HG03108 (cell line): Measurements from ENCODE around the gene HOXC9.
"Not testable (repeated sequence)": the region's sequence is repeated elsewhere in the genome, so short reads cannot be mapped to it uniquely, and the experiment has no call there.

ENCODE experiments used
- ATAC-seq: cut with Tn5 transposase; IDR thresholded peaks from one replicate; pipeline ENCODE4 v1.9.1; 2021; ENCODE audit warnings: moderate library complexity; ENCODE audit not compliant: unreplicated experiment

HOXC9 gene

GRCh38 chr12:54036620-54037359 lies 36.8 kb downstream of the HOXC9 start:
- peak; percentile 69 for ATAC-seq

DNA sequence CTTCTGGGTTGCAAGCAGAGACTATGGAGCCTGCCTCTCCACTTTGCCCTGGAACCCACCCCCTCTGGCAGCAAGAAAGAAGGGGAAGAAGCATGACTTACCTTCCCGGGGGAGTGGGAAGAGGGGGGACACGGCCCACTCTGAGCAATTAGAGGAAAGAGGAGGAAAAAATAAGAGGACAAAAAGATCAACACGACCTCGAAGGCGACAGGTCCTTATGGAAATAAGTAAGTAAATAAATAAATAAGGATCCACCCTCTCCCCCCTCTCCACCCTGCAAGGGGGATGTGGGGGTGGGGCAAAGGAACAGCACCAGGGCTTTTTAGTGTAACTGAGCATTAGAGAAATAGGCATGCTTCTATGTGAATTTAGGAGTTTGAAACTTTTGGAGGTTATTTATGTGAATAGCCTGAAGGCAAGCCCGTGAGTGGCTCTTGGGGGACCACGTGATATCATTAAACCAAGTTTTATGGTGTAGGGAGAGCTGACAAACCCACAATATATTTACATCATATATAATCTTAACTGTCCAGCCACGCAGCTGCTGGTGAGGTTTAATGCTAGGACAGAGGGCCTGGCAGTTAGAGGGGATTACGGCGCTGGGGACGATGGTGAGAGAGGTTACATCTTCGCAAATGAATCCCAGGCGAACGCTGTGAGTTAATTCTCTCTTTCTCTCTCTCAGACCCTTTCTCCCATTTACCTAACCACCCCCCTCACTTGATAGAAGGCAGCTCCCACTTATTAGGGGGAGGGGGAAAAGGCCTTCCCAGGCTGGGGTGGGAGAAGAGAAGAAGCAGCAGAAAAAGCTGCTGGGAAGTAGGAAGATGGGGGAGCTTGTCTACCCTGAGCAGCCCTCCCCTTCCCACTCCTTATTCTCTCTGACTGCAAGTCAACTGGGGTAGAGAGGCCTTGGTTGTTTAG lies 37.7 kb downstream of the HOXC9 start:
- ATAC-seq: no peak

- no peak for ATAC-seq
Observed at GRCh38 chr12:54038284-54038870, 38.4 kb downstream of the HOXC9 start.

GRCh38 chr12:54038871-54039414 lies 39.0 kb downstream of the HOXC9 start:
- no peak for ATAC-seq

- ATAC-seq: no peak
Observed at GRCh38 chr12:54039417-54040147, 39.6 kb downstream of the HOXC9 start.

- ATAC-seq: no peak
Observed at GRCh38 chr12:54040148-54040494, 40.2 kb downstream of the HOXC9 start.

- no peak for ATAC-seq
Observed at GRCh38 chr12:54040648-54041047, 40.7 kb downstream of the HOXC9 start.

DNA sequence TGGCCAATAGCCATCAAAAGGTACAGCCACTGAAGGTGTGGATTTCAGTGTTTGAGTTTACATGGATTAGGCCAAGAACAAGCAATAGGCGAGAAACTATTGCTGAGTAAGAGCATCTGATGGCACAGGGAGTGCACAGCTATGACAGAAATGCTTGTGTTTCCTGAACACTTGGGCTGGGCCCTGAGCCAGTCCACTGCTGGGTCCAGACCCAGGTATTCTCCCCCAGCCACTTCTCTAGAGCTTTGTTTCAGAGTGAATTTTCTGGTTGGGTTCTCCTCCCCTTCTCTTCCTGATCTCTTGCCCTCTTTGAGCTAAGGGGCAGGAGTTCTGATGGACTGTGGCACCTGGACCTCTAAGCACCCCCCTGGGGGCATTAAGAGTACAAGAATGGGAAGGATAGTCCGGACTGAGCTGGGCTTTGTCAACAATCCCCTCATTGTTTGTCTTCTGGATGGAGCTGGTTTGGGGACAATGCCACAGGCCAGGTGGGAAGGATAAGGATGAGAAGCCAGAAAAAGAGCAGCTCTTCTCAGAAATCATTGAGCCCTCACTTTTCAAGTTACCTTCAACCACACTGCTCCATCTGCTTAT lies 41.2 kb downstream of the HOXC9 start:
- no peak for ATAC-seq

DNA sequence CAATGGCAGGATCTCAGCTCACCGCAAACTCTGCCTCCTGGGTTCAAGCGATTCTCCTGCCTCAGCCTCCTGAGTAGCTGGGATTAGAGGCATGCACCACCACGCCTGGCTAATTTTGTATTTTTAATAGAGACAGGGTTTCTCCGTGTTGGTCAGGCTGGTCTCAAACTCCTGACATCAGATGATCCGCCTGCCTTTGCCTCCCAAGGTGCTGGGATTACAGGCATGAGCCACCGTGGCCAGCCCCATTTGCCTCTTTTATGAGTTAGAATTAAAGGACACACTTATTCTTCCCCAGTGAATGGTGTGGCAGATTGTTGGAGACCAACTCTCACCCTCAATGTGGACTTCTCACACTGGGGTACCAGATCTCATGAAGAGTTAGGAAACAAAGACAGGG lies 42.1 kb downstream of the HOXC9 start:
- not testable (repeated sequence) for ATAC-seq

DNA sequence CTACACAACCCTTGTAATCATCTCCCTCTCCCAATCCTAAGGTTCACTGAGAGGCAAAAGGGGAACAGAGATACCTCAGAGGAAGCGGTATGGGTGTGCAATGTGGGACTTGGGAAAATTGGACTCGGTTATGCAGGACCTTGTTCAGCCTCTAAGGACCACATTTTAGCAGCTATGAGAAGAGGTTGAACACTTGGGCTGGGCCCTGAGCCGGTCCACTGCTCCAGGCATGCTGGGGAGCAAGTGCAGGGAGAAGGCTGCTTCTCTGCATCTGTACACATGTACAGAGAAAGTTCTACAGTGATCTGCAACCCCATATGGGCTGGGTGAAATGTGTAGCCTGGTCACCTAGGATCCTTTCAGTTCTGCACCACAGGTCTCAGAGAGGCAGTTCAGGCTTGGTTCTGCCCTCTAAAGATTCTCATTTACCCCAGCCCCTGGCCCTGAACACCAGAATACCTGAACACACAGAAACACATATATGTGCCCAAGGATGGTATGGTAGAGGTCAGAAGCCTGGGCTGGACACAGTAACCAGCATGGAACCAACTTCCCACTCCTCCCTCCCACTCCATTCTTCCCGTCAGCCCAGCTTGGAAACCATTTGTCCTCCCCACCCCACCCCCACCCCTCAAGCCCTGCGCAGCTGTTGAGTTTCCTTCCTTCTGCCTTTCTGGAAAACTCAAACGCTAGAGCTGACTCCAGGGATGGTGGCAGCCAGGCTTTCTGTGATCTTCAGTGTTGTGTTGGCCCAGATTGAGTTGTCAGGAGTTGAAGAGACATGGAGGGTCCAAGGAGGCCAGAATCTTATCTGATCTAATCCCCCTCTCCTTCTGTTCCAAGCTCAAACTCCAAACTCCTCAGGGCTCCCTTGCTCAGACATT lies 43.3 kb downstream of the HOXC9 start:
- no peak for ATAC-seq

DNA sequence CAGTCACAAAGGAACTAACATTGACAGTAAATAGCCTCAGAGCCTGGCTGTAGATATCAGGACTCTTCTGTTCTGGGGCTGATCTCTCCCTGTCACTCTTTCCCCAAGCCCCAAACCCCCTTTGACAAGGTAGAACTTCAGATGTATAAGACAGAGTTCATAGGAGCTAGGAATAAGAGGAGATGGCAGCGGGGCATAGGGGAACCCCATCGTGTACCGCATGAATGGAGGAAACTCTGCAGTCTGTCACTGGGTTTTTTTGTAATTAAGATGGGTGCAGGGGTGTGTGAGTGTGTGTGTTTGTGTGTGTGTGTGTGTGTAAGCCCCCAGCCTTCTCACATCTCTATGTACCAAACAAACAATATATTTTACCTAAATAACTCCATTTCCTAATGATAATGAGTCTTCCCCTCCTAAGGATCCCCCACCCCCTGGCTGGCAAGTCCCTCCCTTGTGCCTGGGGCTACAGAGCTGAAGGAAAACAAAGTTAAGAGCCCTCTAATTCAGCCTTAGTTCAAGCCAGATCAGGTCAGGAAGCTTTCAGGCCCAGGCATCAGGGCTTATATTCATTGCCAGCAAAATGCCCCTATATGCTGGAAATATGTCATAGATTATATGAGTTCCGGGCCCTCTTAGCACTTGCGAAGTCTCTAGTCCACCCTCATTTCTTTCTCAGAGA lies 44.6 kb downstream of the HOXC9 start:
- ATAC-seq: no peak

DNA sequence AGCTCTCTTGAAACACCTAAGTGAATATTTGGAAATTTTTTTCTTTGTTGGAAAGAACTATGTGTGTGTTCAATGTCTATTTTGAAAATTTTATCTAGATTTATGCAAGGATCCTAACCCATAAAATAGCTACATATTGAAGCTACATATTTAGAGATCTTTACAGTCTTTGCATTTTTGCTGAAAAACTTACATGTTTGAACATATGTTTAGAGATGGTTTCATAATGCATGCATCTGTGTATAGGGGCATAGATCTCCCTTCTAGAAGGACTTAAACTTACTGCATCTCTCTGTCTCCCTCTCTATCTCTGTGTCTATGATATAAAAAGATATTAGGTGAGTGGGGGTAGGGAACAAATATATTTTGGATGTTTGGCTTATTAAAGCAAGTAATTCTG lies 45.4 kb downstream of the HOXC9 start:
- ATAC-seq: no peak

GRCh38 chr12:54045868-54046521 lies 46.0 kb downstream of the HOXC9 start:
- no peak for ATAC-seq

GRCh38 chr12:54046809-54047159 lies 46.8 kb downstream of the HOXC9 start:
- ATAC-seq: no peak

DNA sequence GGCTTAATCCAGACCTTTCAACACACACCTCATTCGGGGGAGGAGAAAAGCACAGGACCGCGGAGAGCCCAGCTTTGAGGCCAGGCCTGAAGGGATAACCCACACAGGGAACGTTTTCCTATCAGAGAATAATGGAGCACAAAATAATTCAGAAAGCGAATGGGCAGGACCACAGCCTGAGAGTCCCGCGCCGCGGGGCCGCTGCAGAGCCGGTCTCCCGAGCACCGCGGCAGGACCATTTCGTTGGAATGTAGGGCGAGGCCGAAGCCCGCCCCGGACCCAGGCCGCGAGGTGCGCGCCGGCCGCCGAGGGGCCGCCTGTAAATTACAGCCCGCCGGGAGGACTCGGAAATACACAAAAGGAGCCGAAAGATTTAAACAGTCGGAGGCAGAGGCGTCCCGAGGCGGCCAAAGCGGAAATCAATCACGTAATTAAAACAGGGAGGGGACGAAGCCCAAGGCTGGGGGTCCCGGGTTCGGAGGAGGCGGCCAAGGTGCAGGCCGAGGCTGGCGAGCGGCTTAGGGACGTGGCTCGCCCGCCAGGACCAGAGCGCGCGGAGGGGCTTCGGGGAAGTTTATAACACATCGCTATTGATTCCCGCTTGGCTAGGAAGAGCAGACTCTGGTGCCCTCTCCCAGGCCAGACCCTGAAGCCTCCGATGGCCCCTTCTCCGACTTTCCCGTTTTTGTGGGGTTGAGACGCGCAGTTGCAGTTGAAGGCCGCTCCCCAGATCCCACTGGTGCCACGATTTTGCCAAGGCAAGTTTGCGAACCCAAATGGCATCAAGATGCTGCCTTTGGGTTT lies 47.4 kb downstream of the HOXC9 start:
- ATAC-seq: no peak

GRCh38 chr12:54047964-54048303 lies 48.0 kb downstream of the HOXC9 start:
- no peak for ATAC-seq

- no peak for ATAC-seq
Observed at GRCh38 chr12:54048406-54049093, 48.6 kb downstream of the HOXC9 start.
